HepG2 (cell line): ENCODE data around the gene SLCO4A1.

Experiments
- JUND ChIP-seq: sonication (generic); formaldehyde crosslinking; IDR thresholded peaks from 2 replicates; pipeline ENCODE4 v1.8.0; 2022; ENCODE audit warnings: mild to moderate bottlenecking, missing genetic modification reagents
- TBP ChIP-seq: sonication (generic); formaldehyde crosslinking; IDR thresholded peaks from 2 replicates; pipeline ENCODE4 v1.5.0; 2020; ENCODE audit warnings: missing genetic modification reagents
- ZNF75D ChIP-seq: sonication (generic); formaldehyde crosslinking; IDR thresholded peaks from 2 replicates; pipeline ENCODE4 v1.8.1; 2023; ENCODE audit warnings: missing genetic modification reagents, mild to moderate bottlenecking, borderline replicate concordance
- TF ChIP-seq, protein P1 (sequence below): sonication (generic); formaldehyde crosslinking; IDR thresholded peaks from 2 replicates; pipeline ENCODE4 v1.5.0; 2020; ENCODE audit warnings: mild to moderate bottlenecking, missing genetic modification reagents, moderate library complexity
- TF ChIP-seq, protein P2 (sequence below): sonication (generic); formaldehyde crosslinking; IDR thresholded peaks from 2 replicates; pipeline ENCODE4 v1.4.0; 2020; ENCODE audit warnings: missing genetic modification reagents

DNA sequence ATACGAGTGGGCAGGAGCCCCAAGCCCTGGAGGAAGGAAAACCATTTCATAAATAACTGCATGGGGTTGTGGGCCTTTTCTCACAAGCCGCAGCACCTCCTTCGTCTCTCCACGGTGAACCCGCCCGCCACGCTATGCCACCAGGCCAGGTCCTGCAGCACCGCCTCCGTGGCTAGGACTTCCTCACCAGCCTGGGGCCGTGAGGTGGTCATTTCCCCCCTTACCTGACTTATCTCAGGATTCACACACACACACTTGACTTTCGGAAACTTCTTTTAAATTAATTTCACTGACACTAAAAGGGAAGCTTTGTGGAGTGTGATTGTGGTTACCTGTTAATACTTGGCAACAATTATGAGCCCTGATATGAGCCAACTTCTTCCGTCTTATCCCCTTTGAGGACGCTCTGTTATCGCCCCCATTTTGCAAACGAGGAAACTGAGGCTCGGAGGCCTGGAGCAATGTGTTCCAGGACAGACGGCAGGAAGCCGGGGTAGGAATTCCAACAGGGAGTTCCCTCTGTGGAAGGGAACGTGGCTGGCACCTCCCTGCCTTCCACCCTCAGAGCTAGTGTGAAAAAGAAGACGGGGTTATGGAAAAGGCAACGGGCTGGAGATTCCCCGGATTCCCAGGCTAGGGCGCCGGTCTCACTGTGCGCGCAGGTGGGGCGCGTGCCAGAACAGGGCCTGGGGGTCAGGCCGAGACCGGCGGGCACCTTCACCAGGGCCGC, 817 bp upstream of the SLCO4A1 start:
- TF ChIP-seq TBP (CRISPR knock-in tag) (no peak), ZNF75D (CRISPR knock-in tag) (no peak), JUND (CRISPR knock-in tag) (no peak)
- TF ChIP-seq, protein P1, sequence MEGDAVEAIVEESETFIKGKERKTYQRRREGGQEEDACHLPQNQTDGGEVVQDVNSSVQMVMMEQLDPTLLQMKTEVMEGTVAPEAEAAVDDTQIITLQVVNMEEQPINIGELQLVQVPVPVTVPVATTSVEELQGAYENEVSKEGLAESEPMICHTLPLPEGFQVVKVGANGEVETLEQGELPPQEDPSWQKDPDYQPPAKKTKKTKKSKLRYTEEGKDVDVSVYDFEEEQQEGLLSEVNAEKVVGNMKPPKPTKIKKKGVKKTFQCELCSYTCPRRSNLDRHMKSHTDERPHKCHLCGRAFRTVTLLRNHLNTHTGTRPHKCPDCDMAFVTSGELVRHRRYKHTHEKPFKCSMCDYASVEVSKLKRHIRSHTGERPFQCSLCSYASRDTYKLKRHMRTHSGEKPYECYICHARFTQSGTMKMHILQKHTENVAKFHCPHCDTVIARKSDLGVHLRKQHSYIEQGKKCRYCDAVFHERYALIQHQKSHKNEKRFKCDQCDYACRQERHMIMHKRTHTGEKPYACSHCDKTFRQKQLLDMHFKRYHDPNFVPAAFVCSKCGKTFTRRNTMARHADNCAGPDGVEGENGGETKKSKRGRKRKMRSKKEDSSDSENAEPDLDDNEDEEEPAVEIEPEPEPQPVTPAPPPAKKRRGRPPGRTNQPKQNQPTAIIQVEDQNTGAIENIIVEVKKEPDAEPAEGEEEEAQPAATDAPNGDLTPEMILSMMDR: no peak
- TF ChIP-seq, protein P2, sequence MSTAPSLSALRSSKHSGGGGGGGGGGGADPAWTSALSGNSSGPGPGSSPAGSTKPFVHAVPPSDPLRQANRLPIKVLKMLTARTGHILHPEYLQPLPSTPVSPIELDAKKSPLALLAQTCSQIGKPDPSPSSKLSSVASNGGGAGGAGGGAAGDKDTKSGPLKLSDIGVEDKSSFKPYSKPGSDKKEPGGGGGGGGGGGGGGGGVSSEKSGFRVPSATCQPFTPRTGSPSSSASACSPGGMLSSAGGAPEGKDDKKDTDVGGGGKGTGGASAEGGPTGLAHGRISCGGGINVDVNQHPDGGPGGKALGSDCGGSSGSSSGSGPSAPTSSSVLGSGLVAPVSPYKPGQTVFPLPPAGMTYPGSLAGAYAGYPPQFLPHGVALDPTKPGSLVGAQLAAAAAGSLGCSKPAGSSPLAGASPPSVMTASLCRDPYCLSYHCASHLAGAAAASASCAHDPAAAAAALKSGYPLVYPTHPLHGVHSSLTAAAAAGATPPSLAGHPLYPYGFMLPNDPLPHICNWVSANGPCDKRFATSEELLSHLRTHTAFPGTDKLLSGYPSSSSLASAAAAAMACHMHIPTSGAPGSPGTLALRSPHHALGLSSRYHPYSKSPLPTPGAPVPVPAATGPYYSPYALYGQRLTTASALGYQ: no peak
